PC-3 (cell line): ENCODE measurements around the gene LYPD1. TPM values are rescaled to one million over a fixed set of nuclear protein-coding genes. Genes with fewer than 3 reads are reported as not detected.

Experiments
- ATAC-seq: fragments of 200-7000 bp; cut with Tn5 transposase; 2 replicates; pipeline ENCODE4 v1.9.1; 2020; ENCODE audit warnings: mild to moderate bottlenecking, moderate library complexity
- BruUV-seq: library from RNA; stranded (reverse); fragments of 400-500 nt; replicated peaks from 2 replicates; lab custom pipeline; 2021; lab: Mats Ljungman, UMichigan
- CTCF ChIA-PET: fragments of 300-600 bp; sonication (Branson Sonifier 250); formaldehyde crosslinking; loops from one replicate; lab custom pipeline; 2022; ENCODE audit warnings: antibody characterized with exemption; lab: Charles Lee
- POLR2A ChIA-PET: fragments of 300-600 bp; sonication (Branson Sonifier 250); formaldehyde crosslinking; loops from one replicate; lab custom pipeline; 2022; ENCODE audit warnings: antibody characterized with exemption; ENCODE audit not compliant: unreplicated experiment; lab: Charles Lee
- DNase-seq: peaks from one replicate; pipeline ENCODE4 v3.0.0-alpha.2; 2015
- H2AFZ ChIP-seq: fragments of 300-600 bp; sonication (generic); 2 replicates; pipeline ENCODE4 v1.6.0; 2016; ENCODE audit warnings: antibody characterized with exemption, low read length
- H3F3A ChIP-seq: fragments of 300-600 bp; sonication (generic); one replicate; pipeline ENCODE4 v1.6.0; 2017; ENCODE audit warnings: antibody characterized with exemption, low read length, control low read depth, mild to moderate bottlenecking; ENCODE audit not compliant: unreplicated experiment
- H3K27ac ChIP-seq: fragments of 300-600 bp; sonication (generic); 2 replicates; pipeline ENCODE4 v1.5.1; 2016; ENCODE audit warnings: mild to moderate bottlenecking, low read length
- H3K27me3 ChIP-seq: fragments of 300-600 bp; sonication (generic); 2 replicates; pipeline ENCODE4 v1.6.1; 2016; ENCODE audit warnings: low read length, mixed read lengths
- H3K36me3 ChIP-seq: fragments of 300-600 bp; sonication (generic); 2 replicates; pipeline ENCODE4 v1.6.1; 2016; ENCODE audit warnings: low read depth, mixed run types, low read length, mixed read lengths
- H3K4me1 ChIP-seq: fragments of 300-600 bp; sonication (generic); 2 replicates; pipeline ENCODE4 v1.5.1; 2016; ENCODE audit warnings: low read length; ENCODE audit not compliant: insufficient read depth
- H3K4me2 ChIP-seq: fragments of 300-600 bp; sonication (generic); 2 replicates; pipeline ENCODE4 v1.6.0; 2016; ENCODE audit warnings: low read length
- H3K4me3 ChIP-seq: fragments of 300-600 bp; sonication (generic); 2 replicates; pipeline ENCODE4 v1.5.1; 2016; ENCODE audit warnings: mild to moderate bottlenecking, low read length, mixed read lengths
- H3K79me2 ChIP-seq: fragments of 300-600 bp; sonication (generic); 2 replicates; pipeline ENCODE4 v1.6.1; 2017; ENCODE audit warnings: low read length, mixed read lengths
- H3K9ac ChIP-seq: fragments of 300-600 bp; sonication (generic); 2 replicates; pipeline ENCODE4 v1.6.0; 2016; ENCODE audit warnings: mild to moderate bottlenecking, low read length
- H3K9me2 ChIP-seq: fragments of 300-600 bp; sonication (generic); replicated peaks from 2 replicates; pipeline ENCODE4 v1.6.1; 2016; ENCODE audit warnings: mixed run types, low read length, mixed read lengths
- H3K9me3 ChIP-seq: fragments of 300-600 bp; sonication (generic); 2 replicates; pipeline ENCODE4 v1.6.1; 2016; ENCODE audit warnings: low read length, mixed read lengths
- H4K20me1 ChIP-seq: fragments of 300-600 bp; sonication (generic); 2 replicates; pipeline ENCODE4 v1.6.1; 2016; ENCODE audit warnings: low read length, mixed read lengths
- EZH2 ChIP-seq: fragments of 300-600 bp; sonication (generic); IDR thresholded peaks from one replicate; pipeline ENCODE4 v1.6.1; 2017; ENCODE audit warnings: antibody characterized with exemption, mild to moderate bottlenecking, low read length; ENCODE audit not compliant: unreplicated experiment
- EZH2phosphoT487 ChIP-seq: fragments of 300-600 bp; sonication (generic); IDR thresholded peaks from 2 replicates; pipeline ENCODE4 v1.6.1; 2018; ENCODE audit warnings: mild to moderate bottlenecking, antibody characterized with exemption, low read length, borderline replicate concordance
- intact Hi-C: fragments of 100-400 bp; cut with micrococcal nuclease; formaldehyde crosslinking; loops from 2 replicates; pipeline ENCODE4 v1.9.0; 2023
- total RNA-seq: library from RNA; depleted of rRNA; stranded (reverse); fragments of >200 nt; gene quantifications from 2 replicates; pipeline ENCODE4 v1.2.3, GENCODE V29; 2014
- TF ChIP-seq, protein P1 (sequence below): fragments of 300-600 bp; sonication (generic); conservative IDR thresholded peaks from 2 replicates; pipeline ENCODE4 v1.5.1; 2017; ENCODE audit warnings: antibody characterized with exemption, low read depth, mild to moderate bottlenecking, low read length

Gene LYPD1
- total RNA-seq, 1 experiment from 2014 or later: 18.7 TPM

DNA sequence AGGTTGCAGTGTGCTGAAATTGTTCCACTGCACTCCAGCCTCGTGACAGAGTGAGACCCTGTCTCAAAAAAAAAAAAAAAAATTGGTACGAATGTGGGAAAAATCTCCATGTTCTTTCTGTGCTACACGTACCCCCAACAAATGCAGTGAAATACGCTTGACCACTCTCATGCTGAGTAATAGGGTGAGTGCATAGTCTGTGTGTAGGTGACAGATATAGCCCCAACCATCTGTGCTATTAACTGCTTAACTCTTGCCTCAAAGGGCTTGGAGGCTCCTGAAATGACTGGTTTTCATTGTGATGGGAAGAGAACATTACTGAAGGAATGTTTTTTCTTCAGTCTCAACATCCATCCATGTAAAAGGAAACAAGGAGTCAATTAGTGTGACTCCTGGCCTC lies 15.7 kb downstream of the LYPD1 start:
- Histone ChIP-seq H3K79me2 (no peaks in the 10 kb centered on the region), H3K9me3 (no peaks in the 10 kb centered on the region), H3K4me2 (no peak overlapping the region), H3K9me2 (no peaks in the 10 kb centered on the region), H3F3A (no peaks in the 10 kb centered on the region), H2AFZ (no peak overlapping the region), H4K20me1 (no peaks in the 10 kb centered on the region), H3K9ac (no peak overlapping the region), H3K4me1 (peaks cover 5% of the 10 kb centered on the region; the same call in 1 of the 2 replicates), H3K4me3 (no peak overlapping the region), H3K27ac (no peak overlapping the region), H3K27me3 (no peaks in the 10 kb centered on the region), H3K36me3 (no peaks in the 10 kb centered on the region)
- POLR2A ChIA-PET: no interaction called here
- ATAC-seq (no peak), DNase-seq (no peak)
- TF ChIP-seq, protein P1, sequence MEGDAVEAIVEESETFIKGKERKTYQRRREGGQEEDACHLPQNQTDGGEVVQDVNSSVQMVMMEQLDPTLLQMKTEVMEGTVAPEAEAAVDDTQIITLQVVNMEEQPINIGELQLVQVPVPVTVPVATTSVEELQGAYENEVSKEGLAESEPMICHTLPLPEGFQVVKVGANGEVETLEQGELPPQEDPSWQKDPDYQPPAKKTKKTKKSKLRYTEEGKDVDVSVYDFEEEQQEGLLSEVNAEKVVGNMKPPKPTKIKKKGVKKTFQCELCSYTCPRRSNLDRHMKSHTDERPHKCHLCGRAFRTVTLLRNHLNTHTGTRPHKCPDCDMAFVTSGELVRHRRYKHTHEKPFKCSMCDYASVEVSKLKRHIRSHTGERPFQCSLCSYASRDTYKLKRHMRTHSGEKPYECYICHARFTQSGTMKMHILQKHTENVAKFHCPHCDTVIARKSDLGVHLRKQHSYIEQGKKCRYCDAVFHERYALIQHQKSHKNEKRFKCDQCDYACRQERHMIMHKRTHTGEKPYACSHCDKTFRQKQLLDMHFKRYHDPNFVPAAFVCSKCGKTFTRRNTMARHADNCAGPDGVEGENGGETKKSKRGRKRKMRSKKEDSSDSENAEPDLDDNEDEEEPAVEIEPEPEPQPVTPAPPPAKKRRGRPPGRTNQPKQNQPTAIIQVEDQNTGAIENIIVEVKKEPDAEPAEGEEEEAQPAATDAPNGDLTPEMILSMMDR: no peak
- TF ChIP-seq EZH2phosphoT487: no peak
- TF ChIP-seq EZH2: no peak
- intact Hi-C loops: loop anchor here (5.0 kb wide), 1 partner anchor 387 kb away; no protein-coding TSS in a partner anchor
- no TSS peak for BruUV-seq
- CTCF ChIA-PET: no interaction called here

- no peaks in the 10 kb centered on the region for H4K20me1 ChIP-seq
- H3K4me3 ChIP-seq: no peak overlapping the region
- H3K27me3 ChIP-seq: no peaks in the 10 kb centered on the region
- no peaks in the 10 kb centered on the region for H3K36me3 ChIP-seq
- intact Hi-C loops: loop anchor here (5.0 kb wide), 1 partner anchor 385 kb away; no protein-coding TSS in a partner anchor
- no peaks in the 10 kb centered on the region for H3K9me3 ChIP-seq
- H3K79me2 ChIP-seq: no peaks in the 10 kb centered on the region
- no peak overlapping the region for H3K27ac ChIP-seq
- DNase-seq (no peak), ATAC-seq (no peak)
- ChIA-PET POLR2A (no interaction called here), CTCF (no interaction called here)
- no peak overlapping the region for H3K4me2 ChIP-seq
- H3K9ac ChIP-seq: no peak overlapping the region
- H3F3A ChIP-seq: no peaks in the 10 kb centered on the region
- TF ChIP-seq, protein P1: no peak
- no peak for TF ChIP-seq EZH2
- no peak for TF ChIP-seq EZH2phosphoT487
- H3K9me2 ChIP-seq: no peaks in the 10 kb centered on the region
- BruUV-seq: no TSS peak
- no peak overlapping the region for H2AFZ ChIP-seq
- peaks cover 5% of the 10 kb centered on the region; the same call in 1 of the 2 replicates for H3K4me1 ChIP-seq
These were observed 17.5 kb downstream of the LYPD1 start for GRCh38 chr2:132652474-132652873.

DNA sequence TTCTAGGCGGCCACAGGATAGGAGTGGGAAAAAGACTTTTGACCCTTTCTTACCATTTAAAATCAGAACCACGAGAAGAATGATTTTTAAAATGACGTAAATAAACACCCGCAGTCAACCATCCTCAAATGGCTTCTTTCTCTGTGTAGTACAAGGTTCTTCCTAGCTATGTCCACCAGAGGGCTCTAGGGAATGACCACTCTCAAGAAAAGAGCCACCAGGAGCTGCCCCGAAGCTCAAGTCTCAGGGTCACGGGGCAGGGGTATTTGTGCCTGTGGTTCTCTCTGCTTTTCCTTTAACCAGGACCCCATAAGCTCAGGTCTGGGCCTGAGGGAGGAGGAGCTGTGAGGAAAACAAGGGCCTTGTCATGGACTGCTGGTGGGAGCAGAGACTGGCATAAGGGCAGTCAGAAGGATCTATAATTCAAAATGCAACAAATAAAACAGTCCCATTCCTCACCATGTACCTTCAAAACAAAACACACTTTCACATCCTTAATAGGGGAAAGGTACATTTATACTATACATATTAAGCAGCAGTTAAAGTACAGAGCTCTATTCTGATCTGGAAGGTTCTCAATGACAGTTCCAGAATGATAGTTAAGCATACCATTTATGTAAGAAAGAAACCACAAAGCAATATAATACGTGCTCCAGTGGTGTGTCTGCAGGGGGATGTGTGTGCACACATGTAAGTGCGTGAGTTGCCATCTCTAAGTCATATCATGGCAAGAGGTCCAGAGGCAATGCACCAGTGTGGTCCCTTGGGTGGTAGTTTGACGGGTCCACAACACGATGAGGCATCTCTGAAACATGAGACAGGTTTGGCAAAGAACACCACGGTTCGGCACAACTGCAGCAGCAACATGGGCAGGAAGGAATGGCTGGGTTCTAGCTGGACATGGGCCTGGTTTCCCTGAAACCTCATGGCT lies 18.6 kb downstream of the LYPD1 start:
- DNase-seq: peak; percentile 29
- intact Hi-C loops: loop anchor here (5.0 kb wide), 1 partner anchor 384 kb away; no protein-coding TSS in a partner anchor
- Histone ChIP-seq H3K79me2 (no peaks in the 10 kb centered on the region), H3F3A (no peaks in the 10 kb centered on the region), H3K27me3 (no peaks in the 10 kb centered on the region), H3K4me3 (no peak overlapping the region), H3K36me3 (no peaks in the 10 kb centered on the region), H4K20me1 (no peaks in the 10 kb centered on the region), H3K27ac (no peak overlapping the region), H3K4me2 (no peak overlapping the region), H3K9me2 (no peaks in the 10 kb centered on the region), H3K9ac (no peak overlapping the region), H3K9me3 (no peaks in the 10 kb centered on the region), H2AFZ (no peak overlapping the region), H3K4me1 (peaks cover 5% of the 10 kb centered on the region; the same call in 1 of the 2 replicates)
- no TSS peak for BruUV-seq
- ChIA-PET CTCF (no interaction called here), POLR2A (no interaction called here)
- ATAC-seq: no peak
- TF ChIP-seq, protein P1: peak; percentile 52
- TF ChIP-seq EZH2 (no peak), EZH2phosphoT487 (no peak)
